ENCODE data around the gene UNCX.

- TF ChIP-seq, protein P1, sequence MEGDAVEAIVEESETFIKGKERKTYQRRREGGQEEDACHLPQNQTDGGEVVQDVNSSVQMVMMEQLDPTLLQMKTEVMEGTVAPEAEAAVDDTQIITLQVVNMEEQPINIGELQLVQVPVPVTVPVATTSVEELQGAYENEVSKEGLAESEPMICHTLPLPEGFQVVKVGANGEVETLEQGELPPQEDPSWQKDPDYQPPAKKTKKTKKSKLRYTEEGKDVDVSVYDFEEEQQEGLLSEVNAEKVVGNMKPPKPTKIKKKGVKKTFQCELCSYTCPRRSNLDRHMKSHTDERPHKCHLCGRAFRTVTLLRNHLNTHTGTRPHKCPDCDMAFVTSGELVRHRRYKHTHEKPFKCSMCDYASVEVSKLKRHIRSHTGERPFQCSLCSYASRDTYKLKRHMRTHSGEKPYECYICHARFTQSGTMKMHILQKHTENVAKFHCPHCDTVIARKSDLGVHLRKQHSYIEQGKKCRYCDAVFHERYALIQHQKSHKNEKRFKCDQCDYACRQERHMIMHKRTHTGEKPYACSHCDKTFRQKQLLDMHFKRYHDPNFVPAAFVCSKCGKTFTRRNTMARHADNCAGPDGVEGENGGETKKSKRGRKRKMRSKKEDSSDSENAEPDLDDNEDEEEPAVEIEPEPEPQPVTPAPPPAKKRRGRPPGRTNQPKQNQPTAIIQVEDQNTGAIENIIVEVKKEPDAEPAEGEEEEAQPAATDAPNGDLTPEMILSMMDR (conservative IDR thresholded peaks at IDR 0.05; ENCODE audit: low read depth, low read length), result no peak
- no peak for TF ChIP-seq EZH2 (IDR thresholded peaks at IDR 0.05; ENCODE audit: borderline replicate concordance, low read depth, low read length, poor library complexity, severe bottlenecking)
Measured at GRCh38 chr7:1189986-1190772, 42.5 kb upstream of the UNCX start.
